HL-60/S4 treated with retinoic acid at 250 ng/mL for 4 days and 3 days (cell line): ENCODE measurements around the gene SKOR2.

Source experiments
- in situ Hi-C: fragments of 300-500 bp; cut with MboI; formaldehyde crosslinking; loops from 2 replicates; pipeline ENCODE4 v1.7.0; 2022; ENCODE audit warnings: low sequenced_read_pairs

The SKOR2 gene, protein sequence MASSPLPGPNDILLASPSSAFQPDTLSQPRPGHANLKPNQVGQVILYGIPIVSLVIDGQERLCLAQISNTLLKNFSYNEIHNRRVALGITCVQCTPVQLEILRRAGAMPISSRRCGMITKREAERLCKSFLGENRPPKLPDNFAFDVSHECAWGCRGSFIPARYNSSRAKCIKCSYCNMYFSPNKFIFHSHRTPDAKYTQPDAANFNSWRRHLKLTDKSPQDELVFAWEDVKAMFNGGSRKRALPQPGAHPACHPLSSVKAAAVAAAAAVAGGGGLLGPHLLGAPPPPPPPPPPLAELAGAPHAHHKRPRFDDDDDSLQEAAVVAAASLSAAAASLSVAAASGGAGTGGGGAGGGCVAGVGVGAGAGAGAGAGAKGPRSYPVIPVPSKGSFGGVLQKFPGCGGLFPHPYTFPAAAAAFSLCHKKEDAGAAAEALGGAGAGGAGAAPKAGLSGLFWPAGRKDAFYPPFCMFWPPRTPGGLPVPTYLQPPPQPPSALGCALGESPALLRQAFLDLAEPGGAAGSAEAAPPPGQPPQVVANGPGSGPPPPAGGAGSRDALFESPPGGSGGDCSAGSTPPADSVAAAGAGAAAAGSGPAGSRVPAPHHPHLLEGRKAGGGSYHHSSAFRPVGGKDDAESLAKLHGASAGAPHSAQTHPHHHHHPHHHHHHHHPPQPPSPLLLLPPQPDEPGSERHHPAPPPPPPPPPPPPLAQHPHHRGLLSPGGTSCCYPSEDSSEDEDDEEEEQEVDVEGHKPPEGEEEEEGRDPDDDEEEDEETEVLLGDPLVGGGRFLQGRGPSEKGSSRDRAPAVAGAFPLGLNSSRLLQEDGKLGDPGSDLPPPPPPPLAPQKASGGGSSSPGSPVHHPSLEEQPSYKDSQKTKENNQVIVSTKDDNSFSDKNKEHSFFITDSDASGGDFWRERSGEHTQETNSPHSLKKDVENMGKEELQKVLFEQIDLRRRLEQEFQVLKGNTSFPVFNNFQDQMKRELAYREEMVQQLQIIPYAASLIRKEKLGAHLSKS

DNA sequence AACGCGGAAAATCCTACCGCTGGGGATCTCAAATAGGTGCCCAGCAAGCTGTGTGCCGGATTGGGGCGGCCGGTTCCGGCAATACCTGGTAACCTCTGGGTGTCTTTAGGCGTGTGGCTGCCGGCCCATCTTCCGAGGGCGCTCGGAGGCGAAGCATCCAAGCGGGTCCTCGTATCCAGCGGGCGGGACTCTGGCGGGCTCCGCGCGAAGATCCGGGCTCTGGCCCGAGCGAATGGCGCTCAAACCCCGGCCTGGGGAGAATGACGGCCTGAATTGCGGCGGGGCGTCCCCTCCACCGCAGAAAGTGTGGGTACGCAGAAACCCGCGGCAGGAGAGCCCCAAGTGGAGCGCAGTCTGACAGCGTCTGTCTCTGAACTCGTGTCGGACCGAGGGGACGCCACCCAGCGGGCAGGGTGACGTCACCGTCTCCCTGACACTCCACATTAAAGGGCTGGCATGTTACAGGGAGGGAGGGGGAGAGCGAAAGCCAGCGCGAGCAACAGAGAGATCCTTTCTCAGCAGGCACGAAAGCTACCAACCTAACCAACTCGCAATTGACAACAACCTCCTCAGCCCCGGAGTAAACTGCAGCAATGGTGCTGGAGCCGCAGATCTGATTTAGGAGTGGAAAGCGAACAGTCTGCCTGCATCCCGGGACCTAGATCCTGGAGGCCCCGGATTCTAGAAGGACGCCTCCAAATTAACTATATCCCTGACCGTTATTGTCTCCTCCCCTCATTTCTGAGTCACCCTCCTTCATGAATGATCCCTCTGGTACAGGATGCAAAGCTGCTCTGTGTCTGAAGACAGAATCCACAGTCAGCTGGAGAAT, at the start of gene SKOR2:
SKOR2 (minus strand) TSS at position 372 of the 832 bp plus-strand sequence. CDS start 2,477 bp downstream, outside the sequence.
- in situ Hi-C loops = no loop called here

DNA sequence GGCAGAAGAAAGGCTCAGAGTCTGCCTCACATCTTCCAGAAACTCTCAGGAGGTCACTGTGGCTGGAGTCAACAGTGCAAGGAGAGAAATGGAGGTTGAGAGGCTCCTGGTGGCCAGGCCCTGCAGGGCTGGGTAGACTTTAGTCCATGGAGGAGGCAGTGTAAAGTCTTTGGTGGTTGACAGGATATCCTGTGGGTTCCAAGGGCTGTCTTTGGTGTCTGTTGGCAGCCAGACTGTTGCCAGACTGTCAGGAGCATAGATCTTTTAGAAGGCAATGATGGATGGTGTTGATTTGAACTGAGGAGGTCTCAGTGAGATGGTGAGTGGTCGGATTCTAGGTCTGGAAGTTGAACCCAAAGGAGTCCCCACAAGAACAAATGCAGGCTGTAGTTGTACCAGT, 45.0 kb upstream of the SKOR2 start:
- in situ Hi-C loops = no loop called here

DNA sequence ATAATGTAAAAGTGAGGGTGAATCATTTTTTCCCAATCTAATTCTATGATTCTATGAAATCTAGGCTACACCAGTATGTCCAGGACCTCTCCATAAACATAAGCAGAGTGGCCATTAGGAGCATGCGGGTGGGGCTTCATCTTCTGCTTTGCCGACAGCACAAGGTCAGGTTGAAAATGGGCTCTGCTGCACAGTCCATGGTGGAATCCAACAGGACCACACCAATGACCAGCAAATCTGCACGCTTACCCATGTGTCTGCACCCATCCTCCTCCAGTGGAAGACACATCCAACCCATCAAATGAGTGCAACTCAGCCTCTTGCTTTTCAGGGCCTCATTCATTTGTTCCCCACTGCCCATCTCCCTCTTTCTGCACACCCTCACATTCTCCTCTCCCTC, 43.3 kb upstream of the SKOR2 start:
- in situ Hi-C loops = no loop called here

DNA sequence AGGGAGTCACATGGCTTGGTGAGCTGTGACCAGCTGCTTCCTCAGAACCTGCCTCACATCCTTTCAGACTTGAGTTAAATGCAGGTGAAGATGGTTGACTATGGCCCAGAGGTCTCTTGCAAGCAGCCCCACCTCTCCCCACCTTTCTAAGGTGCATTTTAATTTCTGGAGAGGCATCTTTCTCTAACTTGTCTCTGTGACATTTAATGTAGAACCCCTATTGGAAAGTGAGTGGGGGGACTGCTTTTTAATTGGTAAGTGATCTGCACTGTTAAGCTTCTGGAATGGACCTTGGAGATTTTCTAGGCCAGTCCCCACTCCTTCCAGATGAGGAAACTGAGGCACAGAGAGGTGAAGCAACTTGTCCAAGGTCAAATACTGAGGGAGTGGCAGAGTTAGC, 37.3 kb upstream of the SKOR2 start:
- in situ Hi-C loops = no loop called here

DNA sequence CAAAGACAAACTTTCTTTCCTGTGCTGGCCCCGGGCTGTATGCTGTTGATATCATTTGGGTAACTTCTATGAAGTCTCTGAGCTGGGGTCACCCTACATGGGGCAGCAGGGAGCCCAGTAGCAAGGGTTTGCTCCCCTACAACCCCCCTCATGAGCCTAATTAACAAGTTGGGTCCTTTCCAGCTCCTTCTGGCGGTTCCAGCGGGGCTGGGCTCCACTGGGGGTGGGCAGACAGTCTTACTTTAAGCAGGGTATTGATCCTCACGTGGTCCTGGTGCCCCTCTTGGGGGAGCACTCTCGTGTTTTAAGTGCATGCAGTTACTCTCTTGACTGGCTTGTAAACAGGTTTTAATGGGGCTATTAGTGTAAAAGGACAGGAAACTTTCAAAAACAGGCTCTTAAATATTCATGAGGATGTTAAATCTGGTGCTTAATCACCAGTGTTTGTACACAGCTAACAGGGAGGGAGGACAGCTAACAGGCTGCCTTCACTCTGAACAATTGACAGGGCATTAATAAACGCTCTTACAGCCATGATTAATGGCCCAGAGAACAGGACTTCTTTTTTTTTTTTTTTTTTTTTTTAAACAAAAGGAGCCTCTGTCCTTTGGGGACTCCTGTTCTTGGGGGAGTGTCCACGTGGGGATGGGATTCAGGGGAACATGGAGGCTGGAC, 36.6 kb upstream of the SKOR2 start:
- in situ Hi-C loops = no loop called here

DNA sequence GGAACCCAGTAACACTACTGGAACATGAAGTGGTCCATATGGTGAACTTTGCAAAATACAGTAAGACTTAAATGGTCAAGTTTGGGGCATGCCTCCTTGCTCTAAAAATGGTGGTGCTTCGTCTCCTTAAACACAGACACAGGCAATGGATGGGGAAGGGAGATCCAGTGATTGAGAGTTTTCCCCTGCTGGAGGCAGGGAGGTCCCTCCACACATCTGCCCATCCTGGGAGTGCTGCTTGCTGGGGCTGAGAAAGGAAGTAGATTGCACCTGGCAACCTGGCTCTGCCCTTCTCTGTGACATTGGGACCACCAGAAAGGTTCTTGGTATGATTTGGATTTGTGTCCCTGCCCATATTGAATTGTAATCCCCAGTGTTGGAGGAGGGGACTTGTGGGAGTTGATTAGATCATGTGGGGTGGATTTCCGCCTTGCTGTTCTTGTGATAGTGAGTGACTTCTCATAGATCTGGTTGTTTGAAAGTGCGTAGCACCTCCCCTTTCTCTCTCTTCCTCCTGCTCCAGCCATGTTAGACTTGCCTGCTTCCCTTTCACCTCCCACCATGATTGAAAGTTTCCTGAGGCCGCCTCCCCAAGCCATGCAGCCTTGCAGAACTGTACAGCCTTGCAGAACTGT, 35.4 kb upstream of the SKOR2 start:
- in situ Hi-C loops = no loop called here

DNA sequence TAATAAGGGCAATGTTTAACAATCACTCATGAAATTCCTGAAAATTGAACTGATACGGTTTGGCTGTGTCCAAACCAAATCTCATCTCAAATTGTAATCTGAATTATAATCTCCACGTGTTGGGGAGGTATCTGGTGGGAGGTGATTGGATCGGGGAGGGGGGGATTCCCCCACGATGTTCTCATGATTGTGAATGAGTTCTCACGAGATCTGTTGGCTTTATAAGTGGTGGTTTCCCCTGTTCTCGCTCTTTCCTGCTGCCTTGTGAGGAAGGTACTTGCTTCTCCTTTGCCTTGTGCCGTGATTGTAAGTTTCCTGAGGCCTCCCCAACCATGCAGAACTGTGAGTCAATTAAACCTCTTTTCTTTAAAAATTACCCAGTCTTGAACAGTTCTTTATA, 34.0 kb upstream of the SKOR2 start:
- in situ Hi-C loops = no loop called here

DNA sequence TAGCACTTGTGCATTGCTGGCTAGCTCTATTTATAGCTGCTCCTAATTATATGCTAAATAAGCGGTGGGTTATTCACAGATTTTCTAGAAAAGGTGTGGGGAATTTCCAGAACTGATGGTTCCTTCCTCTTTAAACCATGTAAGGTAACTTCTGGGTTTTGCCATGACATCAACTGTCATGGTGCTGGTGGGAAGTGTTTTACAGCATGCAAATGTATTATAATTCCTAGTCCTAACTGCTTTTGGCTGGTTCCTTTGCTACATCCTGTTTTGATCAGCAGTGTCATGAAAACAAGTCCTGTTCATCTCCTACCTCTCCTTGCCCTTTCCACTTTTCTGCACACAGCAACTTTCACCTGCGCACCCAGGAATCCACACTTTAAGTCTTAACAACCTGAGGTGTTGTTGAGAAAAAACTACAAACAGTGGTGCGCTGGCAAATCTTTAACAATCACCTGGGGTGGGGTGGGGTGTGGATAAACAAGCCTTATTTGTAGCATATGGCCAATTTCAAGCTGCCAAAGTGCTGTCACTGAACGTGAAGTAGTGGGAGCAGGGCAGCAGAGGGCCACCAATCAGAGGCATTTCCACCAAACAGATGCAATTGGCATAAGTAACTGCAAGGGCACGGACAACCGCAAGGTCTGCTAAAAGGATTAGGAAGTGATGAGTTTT, 33.4 kb upstream of the SKOR2 start:
- in situ Hi-C loops = no loop called here

DNA sequence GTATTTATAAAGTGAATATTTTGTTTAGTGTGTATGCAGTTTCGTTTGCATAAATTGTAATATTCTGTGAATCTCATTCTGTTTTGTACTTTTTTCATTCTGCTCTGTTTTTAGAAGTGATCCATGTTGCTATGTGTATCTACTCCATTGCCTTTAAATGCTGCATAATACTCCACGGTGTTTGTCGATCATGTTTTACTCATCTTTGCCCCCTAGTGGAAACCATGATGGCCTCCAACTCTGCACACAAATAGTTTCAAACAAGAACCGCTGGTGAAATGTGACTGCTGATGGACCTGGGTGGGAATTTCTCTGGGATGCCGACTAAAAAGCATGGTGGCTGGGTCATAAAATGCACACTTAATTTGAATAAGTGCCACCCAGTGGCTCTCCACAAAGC, 32.0 kb upstream of the SKOR2 start:
- in situ Hi-C loops = no loop called here

DNA sequence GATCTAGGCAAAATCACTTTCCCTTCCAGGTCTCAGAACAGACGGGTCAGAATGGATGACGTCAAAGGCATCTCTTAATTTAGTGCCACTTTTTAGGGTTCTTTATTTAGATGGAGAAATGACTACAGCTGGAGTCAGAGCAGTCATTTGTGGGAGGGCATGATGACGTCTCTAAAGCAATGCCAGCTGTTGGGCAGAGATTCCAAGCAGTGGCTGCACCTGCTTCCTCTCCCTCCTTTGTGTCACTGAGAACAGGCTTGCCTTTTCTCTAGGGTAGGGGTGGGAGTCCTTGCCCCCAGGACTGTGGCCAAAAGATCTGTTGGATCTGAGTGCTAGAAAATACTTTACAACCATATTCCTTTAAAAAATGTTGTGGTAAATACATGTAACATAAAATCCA, 28.7 kb upstream of the SKOR2 start:
- in situ Hi-C loops = no loop called here

DNA sequence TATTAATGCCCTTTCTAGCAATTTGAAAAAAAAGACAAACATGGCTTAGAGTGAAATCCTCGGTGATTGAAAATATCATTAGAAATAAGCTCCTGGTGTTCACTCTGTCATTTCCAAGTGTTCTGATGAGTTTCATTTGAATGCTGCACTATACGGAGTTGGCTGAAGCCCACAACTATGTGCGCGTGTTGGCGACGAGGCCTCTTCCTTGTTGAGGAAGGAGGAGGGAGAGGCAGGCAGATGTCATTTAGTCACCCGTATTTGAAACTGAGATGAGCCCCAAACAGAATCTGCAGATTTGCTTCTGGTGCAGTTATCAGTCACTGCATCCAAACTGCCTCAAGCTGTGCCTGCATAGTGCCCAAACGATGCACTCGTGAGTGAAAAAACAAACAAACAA, 23.5 kb upstream of the SKOR2 start:
- in situ Hi-C loops = no loop called here

DNA sequence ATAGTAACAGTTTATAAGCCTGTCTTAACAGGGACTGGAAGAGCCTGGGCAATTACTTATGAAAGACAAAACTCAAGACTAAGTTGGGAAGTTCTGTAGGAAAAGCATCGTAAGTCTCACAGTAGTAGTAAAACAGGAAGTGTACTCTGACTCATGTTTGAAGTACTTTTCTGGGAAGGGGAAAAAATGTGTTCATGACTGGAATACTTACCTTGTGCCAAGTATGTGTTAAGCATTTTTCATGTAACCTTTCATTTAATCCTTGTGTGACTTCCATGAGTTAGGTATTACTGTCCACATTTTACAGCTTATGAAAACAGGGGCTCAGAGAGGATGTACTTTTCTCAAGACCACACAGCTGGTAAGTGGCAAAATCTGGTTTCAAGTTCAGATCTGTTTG, 13.7 kb upstream of the SKOR2 start:
- in situ Hi-C loops = no loop called here

DNA sequence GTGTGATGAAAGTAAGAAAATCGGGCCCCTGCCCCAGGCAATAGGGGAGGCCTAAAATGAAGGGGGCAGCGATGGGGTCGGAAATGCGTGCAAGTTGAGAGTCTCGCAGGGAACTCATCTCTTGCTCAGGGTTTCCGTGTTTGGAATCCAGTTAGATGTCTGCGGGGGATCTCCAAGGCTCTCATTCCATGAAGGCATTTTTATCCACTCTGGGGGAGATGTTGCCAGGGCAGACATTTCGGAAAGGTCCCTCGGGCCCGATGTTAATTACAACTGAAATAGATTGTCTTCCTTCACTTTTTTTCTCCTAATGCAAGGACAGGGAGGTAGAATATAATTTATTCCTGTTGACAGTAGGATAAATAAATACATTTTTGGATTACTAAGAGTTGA, 12.8 kb upstream of the SKOR2 start:
- in situ Hi-C loops = no loop called here

DNA sequence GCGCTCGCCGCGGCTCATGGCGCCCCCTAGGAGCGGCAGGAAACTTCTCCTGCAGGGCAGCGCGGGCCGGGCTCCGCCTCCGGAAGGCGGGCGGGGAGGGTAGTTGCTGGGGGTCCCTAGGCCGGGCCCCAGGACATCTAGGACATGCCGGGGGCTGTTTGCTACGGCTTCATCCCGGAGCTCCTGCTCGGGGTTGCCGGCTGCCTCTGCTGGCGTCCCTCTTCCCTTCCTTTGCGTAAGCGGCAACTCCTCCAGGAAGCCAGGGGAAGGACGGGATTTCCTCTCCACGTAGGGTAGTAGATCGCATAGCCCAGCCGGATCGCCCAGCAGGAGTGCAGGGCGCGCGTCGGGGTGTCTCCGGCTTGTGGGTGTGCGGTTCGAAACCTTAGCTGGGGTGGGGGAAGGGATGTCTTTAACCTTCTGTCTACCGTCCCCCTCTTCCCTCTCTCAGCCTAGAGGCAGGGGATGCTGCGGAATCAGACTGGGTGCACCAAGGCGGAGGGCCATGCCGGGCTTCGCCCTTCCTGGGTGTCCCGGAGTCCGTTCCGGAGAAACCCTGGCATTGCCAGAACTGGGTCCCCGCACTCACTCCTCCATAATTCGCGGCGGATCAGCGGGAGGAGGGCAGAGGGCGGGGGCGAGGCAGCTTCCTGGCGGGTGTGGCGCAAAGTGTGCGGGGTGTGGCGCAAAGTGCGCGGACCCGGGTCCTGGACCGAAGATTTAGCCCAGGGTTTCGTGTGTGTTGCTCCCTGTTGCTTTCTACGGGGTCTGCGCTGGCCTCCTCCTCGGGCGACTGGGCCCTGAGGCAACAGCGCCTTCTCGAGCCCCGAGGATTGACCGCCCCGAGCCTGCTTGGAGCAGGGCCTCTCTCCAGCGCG, 12.2 kb upstream of the SKOR2 start:
- in situ Hi-C loops = no loop called here

DNA sequence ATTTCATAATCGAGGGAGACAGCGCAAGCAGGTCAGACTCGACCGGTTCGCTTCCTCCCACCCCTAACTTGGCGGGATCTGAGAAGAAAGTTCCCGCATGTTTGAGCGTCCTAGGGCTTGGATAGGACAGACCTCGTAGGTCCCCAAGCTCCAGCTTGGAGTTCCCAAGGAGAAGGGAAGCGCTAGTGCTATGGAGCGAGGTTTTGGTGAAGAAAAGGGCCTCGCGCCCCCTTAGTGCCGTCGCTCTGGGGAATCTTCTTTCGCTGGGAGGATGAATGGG, 11.6 kb upstream of the SKOR2 start:
- in situ Hi-C loops = no loop called here

DNA sequence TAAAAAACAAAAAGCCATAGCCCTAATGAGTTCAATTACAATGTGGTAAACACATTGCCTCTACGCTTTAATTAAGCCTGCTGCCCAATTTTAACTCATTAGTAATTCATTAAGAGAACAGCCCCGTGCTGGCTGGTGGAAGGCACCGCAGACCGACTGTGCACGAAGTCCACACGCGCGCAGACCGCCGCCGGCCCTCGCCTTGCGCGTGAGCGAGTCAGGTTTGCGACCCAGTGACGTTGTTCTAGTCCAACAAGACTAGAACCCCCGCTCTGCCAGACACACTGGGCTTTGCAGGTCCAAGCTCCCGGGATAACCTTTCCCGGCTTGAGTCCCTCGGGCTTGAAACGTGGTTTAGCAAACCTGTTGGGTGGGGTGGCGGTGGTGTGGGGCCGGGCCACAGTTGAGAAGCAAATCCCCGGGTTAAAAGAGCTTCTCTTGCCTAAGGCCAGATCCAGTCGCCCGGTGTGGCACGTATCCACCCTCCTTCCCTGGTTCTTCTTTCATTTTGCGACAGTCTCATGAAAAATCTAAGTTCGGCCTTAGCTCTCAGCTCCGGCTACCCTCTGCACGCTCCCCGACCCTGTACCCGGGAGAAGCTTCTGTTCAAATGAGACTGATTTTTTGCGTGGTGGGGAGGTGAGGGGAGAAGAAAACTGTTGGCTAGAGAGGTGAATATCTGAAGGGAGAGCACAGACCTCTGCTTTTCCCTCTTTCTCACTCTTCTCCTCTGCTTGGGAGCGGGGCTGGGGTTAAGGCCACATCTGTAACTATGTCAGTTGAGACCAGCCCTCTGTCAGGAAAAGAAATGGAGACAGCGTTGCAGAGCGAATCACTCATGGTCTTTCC, 11.1 kb upstream of the SKOR2 start:
- in situ Hi-C loops = no loop called here

DNA sequence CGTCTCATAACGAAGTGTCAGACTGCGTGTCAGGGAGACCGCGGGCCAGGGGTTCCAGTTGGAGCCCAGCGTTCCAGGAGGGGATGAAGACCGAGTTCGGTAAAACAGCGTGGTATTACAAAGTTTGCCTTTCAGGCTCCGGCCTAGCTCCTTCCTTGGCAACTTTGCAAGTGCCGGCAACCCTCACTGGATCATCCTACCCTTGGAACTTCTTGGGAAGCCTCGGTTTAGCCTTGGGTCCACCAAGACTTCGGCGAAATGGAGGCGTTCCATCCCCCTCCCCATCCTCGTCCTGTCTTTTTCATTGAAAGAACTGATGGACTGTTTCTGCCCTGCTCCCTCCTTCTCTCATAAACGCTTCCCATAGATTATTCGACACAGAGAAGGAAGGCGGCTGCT, 10.4 kb upstream of the SKOR2 start:
- in situ Hi-C loops = no loop called here
